ENCODE data around the gene DPEP3. TPM values are rescaled to one million over a fixed set of nuclear protein-coding genes. Genes with fewer than 3 reads are reported as not detected.

DPEP3 gene
- polyA plus RNA-seq, 1 donor from 2014 or later: not detected

- Histone ChIP-seq H3K27me3 (ENCODE audit: insufficient read depth, low read depth, low read length) (no peaks in the 10 kb centered on the region), H3K36me3 (ENCODE audit: insufficient read depth, low read length) (no peaks in the 10 kb centered on the region), H3K9ac (ENCODE audit: low read length) (no peak overlapping the region), H3K4me2 (ENCODE audit: low read length) (no peak overlapping the region), H3K9me3 (ENCODE audit: low read length) (no peaks in the 10 kb centered on the region), H3K4me3 (ENCODE audit: low read length) (no peak overlapping the region), H4K20me1 (ENCODE audit: insufficient read depth) (no peaks in the 10 kb centered on the region), H3K79me2 (replicated peaks; ENCODE audit: insufficient read depth, low read length) (no peaks in the 10 kb centered on the region), H2AFZ (ENCODE audit: low read depth, low read length) (no peak overlapping the region), H3F3A (ENCODE audit: insufficient read depth, low read length, poor library complexity, severe bottlenecking) (no peaks in the 10 kb centered on the region), H3K9me2 (ENCODE audit: insufficient read depth, low read length) (no peaks in the 10 kb centered on the region), H3K27ac (ENCODE audit: low read length) (no peak overlapping the region)
- TF ChIP-seq MXI1 (conservative IDR thresholded peaks at IDR 0.05; ENCODE audit: poor library complexity, severe bottlenecking): no peak
- TF ChIP-seq SMC3 (conservative IDR thresholded peaks at IDR 0.05; ENCODE audit: poor library complexity): no peak
- no peak for TF ChIP-seq EZH2 (IDR thresholded peaks at IDR 0.05; ENCODE audit: borderline replicate concordance, insufficient read depth, low read length, poor library complexity, severe bottlenecking)
- TF ChIP-seq EP300 (conservative IDR thresholded peaks at IDR 0.05; ENCODE audit: poor library complexity, severe bottlenecking): no peak
- no peak for TF ChIP-seq RAD21 (conservative IDR thresholded peaks at IDR 0.05)
- no peak for TF ChIP-seq POLR2AphosphoS5 (IDR thresholded peaks at IDR 0.05)
- no peak for TF ChIP-seq CTCF (IDR thresholded peaks at IDR 0.05; ENCODE audit: poor library complexity, severe bottlenecking)
- TF ChIP-seq TAF1 (IDR thresholded peaks at IDR 0.05; ENCODE audit: low read depth): no peak
- TF ChIP-seq REST (IDR thresholded peaks at IDR 0.05; ENCODE audit: borderline replicate concordance): no peak
These were observed 30.7 kb downstream of the DPEP3 start for GRCh38 chr16:67949645-67950044.

GRCh38 chr16:67948015-67948414 lies 32.3 kb downstream of the DPEP3 start:
- Histone ChIP-seq H3K36me3 (ENCODE audit: insufficient read depth, low read length) (no peaks in the 10 kb centered on the region), H3K27ac (ENCODE audit: low read length) (no peak overlapping the region), H3K9ac (ENCODE audit: low read length) (no peak overlapping the region)

More at GRCh38 chr16:67948015-67948414, 32.3 kb downstream of the DPEP3 start:
- Histone ChIP-seq H3K4me2 (ENCODE audit: low read length) (no peak overlapping the region), H2AFZ (ENCODE audit: low read depth, low read length) (no peak overlapping the region), H3K9me3 (ENCODE audit: low read length) (no peaks in the 10 kb centered on the region), H3K9me2 (ENCODE audit: insufficient read depth, low read length) (no peaks in the 10 kb centered on the region), H4K20me1 (ENCODE audit: insufficient read depth) (no peaks in the 10 kb centered on the region), H3K79me2 (replicated peaks; ENCODE audit: insufficient read depth, low read length) (no peaks in the 10 kb centered on the region), H3K4me3 (ENCODE audit: low read length) (no peak overlapping the region), H3F3A (ENCODE audit: insufficient read depth, low read length, poor library complexity, severe bottlenecking) (no peaks in the 10 kb centered on the region), H3K27me3 (ENCODE audit: insufficient read depth, low read depth, low read length) (no peaks in the 10 kb centered on the region)
- TF ChIP-seq SMC3 (conservative IDR thresholded peaks at IDR 0.05; ENCODE audit: poor library complexity): no peak
- TF ChIP-seq REST (IDR thresholded peaks at IDR 0.05; ENCODE audit: borderline replicate concordance): no peak
- no peak for TF ChIP-seq POLR2AphosphoS5 (IDR thresholded peaks at IDR 0.05)
- TF ChIP-seq CTCF (IDR thresholded peaks at IDR 0.05; ENCODE audit: poor library complexity, severe bottlenecking): no peak
- TF ChIP-seq EP300 (conservative IDR thresholded peaks at IDR 0.05; ENCODE audit: poor library complexity, severe bottlenecking): no peak
- TF ChIP-seq RAD21 (conservative IDR thresholded peaks at IDR 0.05): no peak
- TF ChIP-seq EZH2 (IDR thresholded peaks at IDR 0.05; ENCODE audit: borderline replicate concordance, insufficient read depth, low read length, poor library complexity, severe bottlenecking): no peak
- TF ChIP-seq MXI1 (conservative IDR thresholded peaks at IDR 0.05; ENCODE audit: poor library complexity, severe bottlenecking): no peak
- TF ChIP-seq TAF1 (IDR thresholded peaks at IDR 0.05; ENCODE audit: low read depth): no peak

All from neural cell (in vitro differentiated cells).